GM19351 (cell line): ENCODE data around the gene PTPRN2.

Source experiments
- ATAC-seq: cut with Tn5 transposase; IDR thresholded peaks from one replicate; pipeline ENCODE4 v1.9.1; 2021; ENCODE audit warnings: mild to moderate bottlenecking, moderate library complexity; ENCODE audit not compliant: unreplicated experiment

The PTPRN2 gene

GRCh38 chr7:157873181-157873580 lies 714.4 kb downstream of the PTPRN2 start:
- no peak for ATAC-seq

GRCh38 chr7:157872447-157872846 lies 715.2 kb downstream of the PTPRN2 start:
- no peak for ATAC-seq

DNA sequence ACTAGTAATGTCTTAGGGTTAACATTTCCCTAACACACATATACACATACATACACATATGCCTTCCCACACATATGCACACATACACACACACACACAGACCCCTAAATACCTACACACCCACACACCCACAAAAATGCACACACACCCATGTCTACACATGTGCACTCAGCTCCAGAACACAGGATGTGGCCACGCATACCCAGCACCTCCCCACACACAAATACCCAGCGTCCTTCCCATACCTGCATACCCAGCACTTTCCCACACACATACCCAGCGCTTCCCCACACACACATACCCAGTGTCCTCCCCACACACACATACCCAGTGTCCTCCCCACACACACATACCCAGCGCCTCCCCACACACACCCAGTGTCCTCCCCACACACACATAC lies 715.9 kb downstream of the PTPRN2 start:
- no peak for ATAC-seq

GRCh38 chr7:157870644-157871290 lies 716.9 kb downstream of the PTPRN2 start:
- ATAC-seq = no peak

GRCh38 chr7:157869793-157870192 lies 717.8 kb downstream of the PTPRN2 start:
- ATAC-seq = no peak

DNA sequence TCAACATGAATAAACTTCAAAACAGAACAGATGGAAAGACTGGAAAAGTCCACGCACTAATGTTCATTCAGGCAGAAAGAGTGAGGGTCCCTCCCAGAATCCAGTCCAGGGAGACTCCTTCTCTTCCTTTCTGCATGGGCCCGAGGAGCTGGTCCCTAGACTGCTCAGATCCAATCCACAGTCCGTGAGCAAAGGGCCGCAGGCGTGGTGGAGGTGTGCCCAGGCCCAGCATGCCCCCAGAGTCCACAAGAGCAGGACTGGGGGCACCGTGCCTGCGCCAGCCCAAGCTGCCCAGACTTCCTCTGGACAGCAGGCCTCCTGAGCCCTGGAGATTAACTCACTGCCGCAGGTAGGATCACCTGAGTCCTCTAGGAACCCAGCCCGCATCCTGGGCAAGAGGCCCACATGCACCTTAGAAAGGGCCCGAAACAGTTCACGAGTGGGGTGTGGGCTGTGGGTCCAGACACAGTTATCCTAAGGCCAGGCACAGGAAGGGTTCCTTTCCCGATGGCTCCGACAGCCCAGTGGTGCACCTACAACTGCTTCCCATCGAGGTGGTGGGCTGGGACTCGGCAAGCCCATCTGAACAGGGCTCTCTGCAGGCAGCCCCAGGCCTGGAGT lies 719.8 kb downstream of the PTPRN2 start:
- ATAC-seq = no peak

DNA sequence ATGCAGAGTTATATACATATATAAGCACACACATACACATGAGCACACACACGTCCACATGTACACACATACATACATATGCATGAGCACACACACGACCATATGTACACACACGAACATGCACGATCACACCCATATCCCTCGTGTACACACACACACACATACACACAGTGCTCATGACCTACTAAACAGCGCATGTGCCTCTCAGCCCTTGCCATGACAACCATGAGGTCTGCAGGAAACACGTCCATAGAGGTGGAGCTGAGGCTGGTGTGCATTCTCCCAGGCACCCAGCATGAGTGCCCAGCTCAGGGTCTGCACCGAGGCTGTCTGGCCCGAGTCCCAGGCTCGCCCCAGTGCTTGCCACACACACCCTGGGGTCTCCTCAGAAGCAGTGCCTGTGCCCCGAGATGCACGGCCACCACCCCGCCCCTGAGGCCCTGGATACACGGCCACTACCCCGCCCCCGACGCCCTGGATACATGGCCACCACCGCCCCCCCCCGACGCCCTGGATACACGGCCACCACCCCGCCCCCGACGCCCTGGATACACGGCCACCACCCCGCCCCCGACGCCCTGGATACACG lies 721.2 kb downstream of the PTPRN2 start:
- ATAC-seq = no peak

GRCh38 chr7:157865351-157866165 lies 722.1 kb downstream of the PTPRN2 start:
- no peak for ATAC-seq

DNA sequence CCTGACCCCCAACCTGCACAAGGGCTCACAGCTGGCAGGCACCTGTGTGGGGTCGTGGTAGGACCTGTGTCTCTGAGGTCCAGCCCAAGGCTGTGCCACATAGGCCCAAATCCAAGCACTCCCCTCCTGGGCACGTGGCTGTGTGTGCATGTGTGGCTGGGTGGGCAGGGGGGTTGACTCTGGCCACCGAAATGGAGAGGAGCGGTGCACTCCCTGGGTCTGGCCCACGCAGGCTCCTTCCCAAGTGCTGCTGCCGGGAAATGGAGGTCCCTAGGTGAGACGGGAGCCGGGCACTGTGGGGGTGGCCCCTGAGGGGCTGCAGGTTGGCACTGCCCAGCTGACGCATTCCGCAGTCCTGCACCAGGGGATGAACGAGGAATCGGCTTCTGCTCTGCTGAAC lies 722.7 kb downstream of the PTPRN2 start:
- ATAC-seq = no peak

DNA sequence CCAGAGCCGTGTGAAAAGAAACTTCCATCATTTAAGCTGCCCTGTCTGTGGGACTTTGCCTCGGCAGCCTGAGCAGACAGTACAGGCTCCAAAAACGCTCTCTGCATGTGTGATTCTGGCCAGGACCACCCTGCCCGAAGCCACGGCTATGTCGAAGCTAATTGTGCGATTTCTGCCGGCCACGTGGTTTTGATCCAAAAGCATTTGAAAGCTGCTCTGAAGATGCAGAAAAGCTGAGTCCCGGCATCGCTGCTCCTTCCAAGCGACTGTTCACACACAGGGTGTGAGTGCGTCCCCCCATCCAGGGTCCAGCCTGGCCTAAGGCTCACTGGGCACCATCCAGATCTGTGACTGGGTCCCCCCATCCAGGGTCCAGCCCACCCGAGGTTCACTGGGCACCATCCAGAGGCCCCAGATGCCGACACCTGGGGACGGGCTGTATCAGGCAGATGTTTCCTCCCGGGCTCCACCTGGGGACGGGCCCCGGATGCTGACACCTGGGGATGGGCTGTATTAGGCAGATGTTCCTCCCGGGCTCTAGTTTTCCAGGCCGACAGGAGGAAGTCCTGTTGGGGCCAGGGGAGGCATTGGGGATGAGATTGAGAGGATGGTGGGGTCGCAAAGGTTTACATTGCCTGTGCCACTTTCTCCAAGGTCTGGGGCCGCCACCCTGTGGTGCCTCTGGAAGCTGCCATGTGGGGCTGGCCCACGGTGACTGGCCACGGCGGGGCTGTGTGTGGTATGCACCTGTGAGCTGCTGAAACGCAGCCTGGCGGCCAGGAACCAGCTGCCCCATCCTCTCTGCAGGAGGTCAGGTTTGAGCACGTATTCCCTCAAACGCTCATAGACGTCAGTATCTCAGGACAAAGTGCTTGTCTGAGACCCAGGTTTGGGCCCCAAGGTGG lies 723.5 kb downstream of the PTPRN2 start:
- ATAC-seq = no peak

- ATAC-seq = no peak
Measured at GRCh38 chr7:157863176-157863575, 724.4 kb downstream of the PTPRN2 start.

DNA sequence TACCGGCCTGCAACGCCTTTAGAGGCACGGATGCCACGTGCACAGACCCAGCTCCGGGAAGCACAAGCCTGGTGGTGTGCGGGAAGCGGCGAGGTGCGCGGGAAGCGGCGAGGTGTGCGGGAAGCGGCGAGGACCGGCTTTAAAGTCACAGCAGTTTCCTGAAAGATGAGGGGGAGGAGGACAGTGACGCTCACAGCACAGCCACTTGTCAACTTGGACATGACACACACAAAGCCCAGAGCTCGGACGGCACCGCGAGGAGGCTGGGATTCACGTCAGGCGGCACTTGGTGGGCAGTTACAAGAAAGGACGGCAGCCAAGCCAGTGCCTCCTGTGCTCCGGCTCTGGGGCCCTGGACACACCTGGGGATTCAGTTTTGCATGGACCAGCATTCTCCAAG lies 724.9 kb downstream of the PTPRN2 start:
- ATAC-seq = no peak

DNA sequence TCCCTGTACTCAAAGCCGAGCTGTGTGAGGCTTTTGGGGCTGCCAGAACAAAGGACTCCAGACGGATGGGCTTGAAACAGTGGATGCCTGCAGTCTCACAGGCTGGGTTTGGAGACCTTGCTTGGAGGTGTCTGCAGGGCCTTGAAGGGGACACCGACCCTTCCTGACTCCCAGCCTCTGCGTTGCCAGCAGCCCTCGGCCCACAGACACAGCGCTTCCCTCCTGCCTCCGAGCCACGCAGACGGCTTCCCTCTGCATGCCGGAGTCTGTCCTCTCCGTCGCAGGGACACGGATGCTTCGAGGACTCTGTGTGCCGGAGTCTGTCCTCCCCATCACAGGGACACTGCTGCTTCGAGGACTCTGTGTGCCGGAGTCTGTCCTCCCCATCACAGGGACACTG lies 726.1 kb downstream of the PTPRN2 start:
- no peak for ATAC-seq

- ATAC-seq = no peak
Measured at GRCh38 chr7:157861031-157861491, 726.6 kb downstream of the PTPRN2 start.

- ATAC-seq = no peak
Measured at GRCh38 chr7:157860406-157860805, 727.2 kb downstream of the PTPRN2 start.

DNA sequence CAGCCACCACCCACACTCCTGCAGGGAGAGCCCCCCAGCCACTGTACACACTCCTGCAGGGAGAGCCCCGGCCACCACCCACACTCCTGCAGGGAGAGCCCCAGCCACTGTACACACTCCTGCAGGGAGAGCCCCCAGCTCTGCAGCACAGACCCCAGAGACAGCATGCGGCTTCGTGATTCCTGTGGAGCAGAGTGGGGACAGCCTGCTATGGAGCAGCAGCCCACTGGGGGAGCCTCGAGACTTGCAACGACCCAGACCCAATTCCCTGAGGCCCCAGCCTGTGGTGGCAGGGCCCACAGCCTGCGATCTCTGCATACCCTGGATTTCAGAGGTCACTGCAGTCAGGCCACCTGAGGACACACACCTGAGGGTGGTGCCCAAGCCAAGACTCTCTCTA lies 727.7 kb downstream of the PTPRN2 start:
- no peak for ATAC-seq

GRCh38 chr7:157857578-157858075 lies 730.0 kb downstream of the PTPRN2 start:
- ATAC-seq = no peak

DNA sequence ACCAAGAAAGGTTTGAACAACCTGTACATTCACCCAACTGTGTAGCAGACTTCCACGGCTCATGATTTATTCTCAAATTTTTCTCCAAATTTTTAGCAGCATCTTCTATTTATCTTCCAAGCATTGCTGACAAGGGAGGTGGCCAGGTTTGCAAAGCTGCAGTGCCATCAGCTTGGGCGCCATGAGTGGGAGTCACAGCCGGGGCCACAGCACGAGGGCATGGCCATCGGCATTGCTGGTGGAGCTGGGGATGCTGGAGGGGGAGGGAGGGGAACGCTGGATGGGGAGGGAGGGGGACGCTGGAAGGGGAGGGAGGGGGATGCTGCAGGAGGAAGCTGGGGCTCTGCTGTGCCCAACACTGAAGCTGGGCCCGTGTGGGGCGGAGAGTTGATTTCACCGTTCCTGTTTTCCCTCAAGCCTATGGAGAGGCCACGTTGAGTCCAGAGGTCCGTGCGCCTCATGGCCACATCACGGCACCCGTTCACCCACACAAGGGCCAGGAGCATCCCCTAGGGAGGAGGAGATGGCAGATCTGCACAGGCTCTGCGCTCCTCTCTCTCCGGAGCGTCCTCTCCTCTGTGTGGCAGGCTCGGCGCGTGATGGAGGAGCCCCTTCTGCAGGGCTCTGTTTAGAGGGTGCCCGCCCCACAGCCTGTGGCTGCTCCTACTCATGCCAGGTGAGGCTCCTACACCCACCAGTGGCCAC lies 730.6 kb downstream of the PTPRN2 start:
- ATAC-seq = no peak

DNA sequence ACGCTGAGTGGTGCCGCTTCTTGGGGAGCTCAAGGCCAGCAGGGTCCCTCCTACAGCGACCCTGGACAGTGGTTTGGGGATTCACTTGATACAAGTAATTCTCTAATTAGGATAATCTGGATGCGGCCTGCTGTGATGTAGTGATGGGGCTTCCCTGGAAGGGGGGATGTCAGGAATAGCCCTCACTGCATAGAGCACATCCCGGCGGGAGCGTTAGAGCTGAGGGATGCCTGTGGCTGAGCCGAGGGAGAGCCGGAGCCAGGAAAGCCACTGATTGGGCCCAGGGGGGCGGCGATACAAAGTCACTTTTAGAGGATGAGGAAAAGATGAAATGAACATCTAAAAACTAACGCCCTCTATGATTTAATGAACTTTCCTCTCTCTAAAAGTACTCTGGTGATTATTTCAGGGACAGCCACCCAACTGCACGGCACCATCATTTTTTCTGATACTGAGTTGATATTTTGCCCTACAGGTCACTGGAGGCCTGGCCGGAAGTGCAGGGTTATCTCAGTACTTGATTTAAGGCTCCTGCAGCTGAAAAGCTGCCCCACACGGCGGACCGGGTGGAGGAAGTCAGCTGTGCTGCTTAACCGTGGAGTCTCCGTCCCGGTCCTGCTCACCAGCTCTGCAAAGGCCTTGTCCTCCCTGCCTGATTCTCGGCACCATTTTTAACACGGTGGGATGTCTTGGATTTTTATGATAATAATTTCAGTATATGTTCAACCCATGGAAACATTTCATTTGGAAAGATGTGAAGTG lies 732.0 kb downstream of the PTPRN2 start:
- no peak for ATAC-seq
